K562 (cell line): ENCODE results near the gene AK2. TPM values are rescaled to one million over a fixed set of nuclear protein-coding genes. Genes with fewer than 3 reads are reported as not detected.

ENCODE experiments used
- CBX8 ChIP-seq: fragments of 200-600 bp; sonication (generic); IDR thresholded peaks from 2 replicates; pipeline ENCODE4 v1.6.1; 2012; ENCODE audit warnings: borderline replicate concordance, mixed run types, low read depth, mild to moderate bottlenecking, moderate library complexity, mixed read lengths, low read length, control low read depth, inconsistent platforms; ENCODE audit not compliant: poor library complexity, severe bottlenecking; ENCODE audit errors: extremely low read depth
- CHD1 ChIP-seq: fragments of 200-600 bp; sonication (generic); IDR thresholded peaks from one replicate; pipeline ENCODE4 v1.6.1; 2012; ENCODE audit warnings: mild to moderate bottlenecking, moderate library complexity, low read length, inconsistent platforms
- CREM ChIP-seq: IDR thresholded peaks from 2 replicates; pipeline ENCODE4 v1.6.1; 2014; ENCODE audit warnings: antibody characterized with exemption, low read depth
- ILF3 ChIP-seq: fragments of 450-650 bp; IDR thresholded peaks from 2 replicates; pipeline ENCODE4 v1.6.1; 2018; ENCODE audit warnings: antibody characterized with exemption, mild to moderate bottlenecking, moderate library complexity, borderline replicate concordance
- JUND ChIP-seq, 2 experiments: IDR thresholded peaks; 2 replicates in 1 of 2; 3 replicates in 1 of 2; pipeline ENCODE4 v1.6.1; 2011; ENCODE audit warnings: borderline replicate concordance in 2 of 2, low read depth in 2 of 2, low read length in 2 of 2, improper control_type of control experiment in 1 of 2, missing biosample characterization in 1 of 2, missing genetic modification characterization in 1 of 2, missing genetic modification reagents in 1 of 2
- MEF2D ChIP-seq: conservative IDR thresholded peaks from 2 replicates; pipeline ENCODE4 v1.6.1; 2016; ENCODE audit warnings: low read depth, missing genetic modification characterization, missing compliant biosample characterization
- NFYB ChIP-seq: IDR thresholded peaks from 2 replicates; pipeline ENCODE4 v1.6.1; 2011; ENCODE audit warnings: mild to moderate bottlenecking, moderate library complexity; ENCODE audit not compliant: insufficient read length; ENCODE audit errors: extremely low read depth
- RBM22 ChIP-seq: fragments of 200-400 bp; formaldehyde crosslinking; IDR thresholded peaks from 2 replicates; pipeline ENCODE4 v1.6.1; 2018; ENCODE audit warnings: low read length, low read depth; ENCODE audit not compliant: poor library complexity, severe bottlenecking
- TCF3 ChIP-seq: sonication (generic); formaldehyde crosslinking; IDR thresholded peaks from 2 replicates; pipeline ENCODE4 v1.4.0; 2020; ENCODE audit warnings: mild to moderate bottlenecking, missing genetic modification reagents
- ZBTB11 ChIP-seq, 3 experiments: fragments of 200-800 bp in 1 of 3; fragments of 250-450 bp in 1 of 3; fragments of 450-650 bp in 1 of 3; sonication (Bioruptor Pico) in 1 of 3; sonication (Bioruptor generic) in 1 of 3; formaldehyde crosslinking in 1 of 3; IDR thresholded peaks; 2 replicates each; pipeline versions ENCODE4 v1.6.1 to v1.8.0; 2016 to 2022; ENCODE audit warnings: mild to moderate bottlenecking in 2 of 3, missing genetic modification characterization in 2 of 3, missing compliant biosample characterization in 1 of 3, moderate library complexity in 1 of 3
- ZBTB9 ChIP-seq: fragments of 450-650 bp; formaldehyde crosslinking; IDR thresholded peaks from 2 replicates; pipeline ENCODE4 v1.4.0; 2020; ENCODE audit warnings: mild to moderate bottlenecking, moderate library complexity
- ZNF280A ChIP-seq: fragments of 450-650 bp; IDR thresholded peaks from 2 replicates; pipeline ENCODE4 v1.6.1; 2018; ENCODE audit warnings: mild to moderate bottlenecking, low read depth; ENCODE audit not compliant: partially characterized antibody
- ZNF436 ChIP-seq: fragments of 250-450, 450-650 bp; sonication (Bioruptor Pico); formaldehyde crosslinking; IDR thresholded peaks from 2 replicates; pipeline ENCODE4 v1.7.0; 2020; ENCODE audit warnings: mild to moderate bottlenecking
- ZNF589 ChIP-seq: fragments of 200-800 bp; sonication (Bioruptor generic); IDR thresholded peaks from 2 replicates; pipeline ENCODE4 v1.6.1; 2016; ENCODE audit warnings: low read depth, missing genetic modification characterization, missing compliant biosample characterization
- polyA plus RNA-seq, 8 experiments: library from polyadenylated mRNA; depleted of rRNA in 4 of 8; stranded (reverse) in 5 of 8; unstranded in 3 of 8; fragments of >200 nt; fragmentation: Nextera tagmentation in 2 of 8; fragmentation: Illumina TruSeq in 1 of 8; extraction: Ambion mirVana in 2 of 8; extraction: Trizol in 1 of 8; gene quantifications; 2 replicates each; pipeline versions ENCODE4 v1.2.1 to v1.2.3, GENCODE V29; 2011 to 2014; ENCODE audit warnings: inconsistent platforms in 1 of 8, missing spikeins in 1 of 8
- total RNA-seq, 7 experiments: library from RNA; depleted of rRNA in 6 of 7; stranded (reverse); fragments of >200 nt in 6 of 7; fragmentation: Illumina TruSeq in 2 of 7; extraction: Trizol in 2 of 7; gene quantifications; 2 replicates each; pipeline versions ENCODE4 v1.2.1 to v1.2.3, GENCODE V29; 2011 to 2021; ENCODE audit warnings: low replicate concordance in 1 of 7
- TF ChIP-seq, protein P1 (sequence below): IDR thresholded peaks from 2 replicates; pipeline ENCODE4 v1.6.1; 2014; ENCODE audit warnings: antibody characterized with exemption
- TF ChIP-seq, protein P2 (sequence below), 2 experiments: fragments of 200-800 bp in 1 of 2; sonication (Bioruptor generic) in 1 of 2; sonication (generic) in 1 of 2; formaldehyde crosslinking in 1 of 2; IDR thresholded peaks in 1 of 2; conservative IDR thresholded peaks in 1 of 2; 2 replicates each; pipeline versions ENCODE4 v1.5.0 to v1.6.1; 2016 to 2020; ENCODE audit warnings: missing compliant biosample characterization in 1 of 2, missing genetic modification characterization in 1 of 2, missing genetic modification reagents in 1 of 2

AK2 gene
- total and polyA plus RNA-seq, 9 of the 15 experiments (the other 6 are each of a cell fraction or from before 2014, with no cell fraction given) = 105 to 1,050 (median 509) TPM

DNA sequence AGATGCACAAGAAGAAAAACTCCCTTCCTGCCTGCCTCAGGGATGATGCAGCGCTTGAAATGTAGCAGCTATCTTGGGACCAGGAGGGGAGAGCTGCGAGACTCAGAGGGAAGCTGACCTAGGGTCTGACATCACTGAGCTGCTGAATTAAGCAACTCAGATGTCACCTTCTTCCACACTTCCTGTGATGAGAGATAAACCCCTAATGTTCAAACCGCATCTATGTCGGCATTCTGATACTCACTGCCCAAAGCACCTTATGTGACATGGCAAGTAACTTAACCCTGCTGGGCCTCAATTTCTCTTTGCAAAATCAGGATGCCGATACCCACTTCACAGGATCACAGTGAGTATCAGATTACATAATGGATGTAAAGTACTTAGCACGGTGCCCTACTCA, 9.1 kb upstream of the AK2 start (continued):
- TF ChIP-seq ZBTB11 (CRISPR knock-in tag; IDR thresholded peaks at IDR 0.05) = no peak
- TF ChIP-seq ZNF436 (CRISPR knock-in tag) = no peak
- TF ChIP-seq CHD1 = no peak
- no peak for TF ChIP-seq ZBTB9
- peak; percentile 92 for TF ChIP-seq CREM
- TF ChIP-seq ZNF280A = no peak
- no peak for TF ChIP-seq RBM22
- no peak for TF ChIP-seq CBX8
- peak; percentile 80 for TF ChIP-seq JUND (IDR thresholded peaks at IDR 0.05; ENCODE audit: borderline replicate concordance, low read depth, low read length)
- TF ChIP-seq JUND (tag; IDR thresholded peaks at IDR 0.05; ENCODE audit: borderline replicate concordance, low read depth, low read length) = peak; percentile 74; the same call in 1 of the 3 replicates
- TF ChIP-seq ILF3 = no peak
- no peak for TF ChIP-seq TCF3
- TF ChIP-seq, protein P1, sequence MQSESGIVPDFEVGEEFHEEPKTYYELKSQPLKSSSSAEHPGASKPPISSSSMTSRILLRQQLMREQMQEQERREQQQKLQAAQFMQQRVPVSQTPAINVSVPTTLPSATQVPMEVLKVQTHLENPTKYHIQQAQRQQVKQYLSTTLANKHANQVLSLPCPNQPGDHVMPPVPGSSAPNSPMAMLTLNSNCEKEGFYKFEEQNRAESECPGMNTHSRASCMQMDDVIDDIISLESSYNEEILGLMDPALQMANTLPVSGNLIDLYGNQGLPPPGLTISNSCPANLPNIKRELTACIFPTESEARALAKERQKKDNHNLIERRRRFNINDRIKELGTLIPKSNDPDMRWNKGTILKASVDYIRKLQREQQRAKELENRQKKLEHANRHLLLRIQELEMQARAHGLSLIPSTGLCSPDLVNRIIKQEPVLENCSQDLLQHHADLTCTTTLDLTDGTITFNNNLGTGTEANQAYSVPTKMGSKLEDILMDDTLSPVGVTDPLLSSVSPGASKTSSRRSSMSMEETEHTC = no peak
- TF ChIP-seq, protein P2, sequence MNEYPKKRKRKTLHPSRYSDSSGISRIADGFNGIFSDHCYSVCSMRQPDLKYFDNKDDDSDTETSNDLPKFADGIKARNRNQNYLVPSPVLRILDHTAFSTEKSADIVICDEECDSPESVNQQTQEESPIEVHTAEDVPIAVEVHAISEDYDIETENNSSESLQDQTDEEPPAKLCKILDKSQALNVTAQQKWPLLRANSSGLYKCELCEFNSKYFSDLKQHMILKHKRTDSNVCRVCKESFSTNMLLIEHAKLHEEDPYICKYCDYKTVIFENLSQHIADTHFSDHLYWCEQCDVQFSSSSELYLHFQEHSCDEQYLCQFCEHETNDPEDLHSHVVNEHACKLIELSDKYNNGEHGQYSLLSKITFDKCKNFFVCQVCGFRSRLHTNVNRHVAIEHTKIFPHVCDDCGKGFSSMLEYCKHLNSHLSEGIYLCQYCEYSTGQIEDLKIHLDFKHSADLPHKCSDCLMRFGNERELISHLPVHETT (CRISPR knock-in tag; conservative IDR thresholded peaks at IDR 0.05 in 1 of 2, IDR thresholded peaks at IDR 0.05 in 1 of 2) = no peak
- no peak; the same call in 1 of the 2 replicates for TF ChIP-seq ZNF589
- no peak for TF ChIP-seq MEF2D (tag)
- TF ChIP-seq NFYB = no peak
